Lung (tissue), 12 donors: ENCODE data around the gene SLC12A7. TPM values are rescaled to one million over a fixed set of nuclear protein-coding genes. Genes with fewer than 3 reads are reported as not detected.
"Not testable (repeated sequence)": the region's sequence is repeated elsewhere in the genome, so short reads cannot be mapped to it uniquely, and the experiment has no call there.

ENCODE experiments used
- ATAC-seq: fragments of 200-7000 bp; cut with Tn5 transposase; one replicate; pipeline ENCODE4 v1.9.1; 2020; ENCODE audit warnings: moderate number of reproducible peaks; ENCODE audit not compliant: insufficient read depth, low FRiP score
- DNase-seq, 3 donors: peaks; one replicate each; pipeline ENCODE4 v3.0.0-alpha.2; 2013 to 2017
- H3K27ac ChIP-seq, 2 donors: one replicate each; pipeline ENCODE4 v1.5.1; 2013; ENCODE audit warnings: mild to moderate bottlenecking in 2 of 2, moderate library complexity in 2 of 2, control low read depth in 1 of 2, inconsistent platforms in 1 of 2, low read depth in 1 of 2, low read length in 1 of 2
- H3K27me3 ChIP-seq, 3 donors: one replicate each; pipeline ENCODE4 v1.5.1; 2013; ENCODE audit warnings: low read length in 2 of 3; ENCODE audit not compliant: control insufficient read depth in 3 of 3, insufficient read depth in 3 of 3
- H3K36me3 ChIP-seq, 4 donors: one replicate each; pipeline ENCODE4 v1.5.1; 2013; ENCODE audit warnings: low read length in 4 of 4, mild to moderate bottlenecking in 1 of 4, moderate library complexity in 1 of 4; ENCODE audit not compliant: control insufficient read depth in 4 of 4, insufficient read depth in 4 of 4
- H3K4me1 ChIP-seq, 5 donors: one replicate each; pipeline ENCODE4 v1.5.1; 2013; ENCODE audit warnings: low read length in 5 of 5, mild to moderate bottlenecking in 2 of 5, moderate library complexity in 1 of 5; ENCODE audit not compliant: control insufficient read depth in 5 of 5, insufficient read depth in 5 of 5
- H3K4me3 ChIP-seq: one replicate; pipeline ENCODE4 v1.5.1; 2013; ENCODE audit warnings: mild to moderate bottlenecking, control low read depth, moderate library complexity
- H3K9ac ChIP-seq, 2 donors: one replicate each; pipeline ENCODE4 v1.5.1; 2013; ENCODE audit warnings: low read length in 2 of 2, control low read depth in 1 of 2; ENCODE audit not compliant: insufficient read depth in 1 of 2
- H3K9me3 ChIP-seq, 4 donors: one replicate each; pipeline ENCODE4 v1.5.1; 2013; ENCODE audit warnings: low read length in 3 of 4, mild to moderate bottlenecking in 1 of 4, moderate library complexity in 1 of 4; ENCODE audit not compliant: control insufficient read depth in 4 of 4, insufficient read depth in 3 of 4
- WGBS, 2 donors: extraction: QIAGEN DNeasy Blood & Tissue Kit; methylation state at CpG; one replicate each; pipeline ENCODE4 v1.1.7; 2013; 5-methylcytosine and 5-hydroxymethylcytosine counted together
- polyA plus RNA-seq, 2 donors: library from polyadenylated mRNA; stranded (reverse); fragments of 200-250 nt; gene quantifications; one replicate each; pipeline ENCODE4 v1.2.1, GENCODE V29; 2013
- total RNA-seq, 2 donors: library from RNA; depleted of rRNA in 1 of 2; stranded (reverse); fragments of >200 nt in 1 of 2; gene quantifications; one replicate each; pipeline ENCODE4 v1.2.1, GENCODE V29; 2014 to 2021
- TF ChIP-seq, protein P1 (sequence below): IDR thresholded peaks from 2 replicates; pipeline ENCODE4 v1.5.1; 2012; ENCODE audit warnings: mild to moderate bottlenecking; ENCODE audit errors: control extremely low read depth, extremely low read depth
- donor health status: control.
- donor health status: control.
- donor health status: Bipolar disorder and iron deficiency.
- donor health status: healthy.
- donor health status: DM: yes; HTN: yes; CAD: no.

The SLC12A7 gene
- total and polyA plus RNA-seq, 4 donors, result 14.8 to 50.4 (median 39.8) TPM

- 83 to 84% methylated on average over 11 of the region's 11 CpGs for WGBS, 2 donors
- H3K27ac ChIP-seq, result no peak overlapping the region
- no peak overlapping the region for H3K9ac ChIP-seq
These were observed 47.4 kb upstream of the SLC12A7 start for GRCh38 chr5:1159341-1159675.

GRCh38 chr5:1158647-1159340 lies 46.9 kb upstream of the SLC12A7 start:
- DNase-seq (no peak), ATAC-seq (no peak)
- Histone ChIP-seq H3K9me3 (peaks cover 0 to 4% (median 1%) of the 10 kb centered on the region in 4 donors), H3K4me3 (no peak overlapping the region), H3K4me1 (peaks cover 0 to 7% (median 0%) of the 10 kb centered on the region in 5 donors), H3K9ac (no peak overlapping the region), H3K27me3 (peaks cover 0 to 24% (median 19%) of the 10 kb centered on the region in 3 donors), H3K36me3 (no peaks in the 10 kb centered on the region), H3K27ac (no peak overlapping the region)
- WGBS, 2 donors, result 80 to 83% methylated on average over 20 of the region's 20 CpGs
- TF ChIP-seq, protein P1, sequence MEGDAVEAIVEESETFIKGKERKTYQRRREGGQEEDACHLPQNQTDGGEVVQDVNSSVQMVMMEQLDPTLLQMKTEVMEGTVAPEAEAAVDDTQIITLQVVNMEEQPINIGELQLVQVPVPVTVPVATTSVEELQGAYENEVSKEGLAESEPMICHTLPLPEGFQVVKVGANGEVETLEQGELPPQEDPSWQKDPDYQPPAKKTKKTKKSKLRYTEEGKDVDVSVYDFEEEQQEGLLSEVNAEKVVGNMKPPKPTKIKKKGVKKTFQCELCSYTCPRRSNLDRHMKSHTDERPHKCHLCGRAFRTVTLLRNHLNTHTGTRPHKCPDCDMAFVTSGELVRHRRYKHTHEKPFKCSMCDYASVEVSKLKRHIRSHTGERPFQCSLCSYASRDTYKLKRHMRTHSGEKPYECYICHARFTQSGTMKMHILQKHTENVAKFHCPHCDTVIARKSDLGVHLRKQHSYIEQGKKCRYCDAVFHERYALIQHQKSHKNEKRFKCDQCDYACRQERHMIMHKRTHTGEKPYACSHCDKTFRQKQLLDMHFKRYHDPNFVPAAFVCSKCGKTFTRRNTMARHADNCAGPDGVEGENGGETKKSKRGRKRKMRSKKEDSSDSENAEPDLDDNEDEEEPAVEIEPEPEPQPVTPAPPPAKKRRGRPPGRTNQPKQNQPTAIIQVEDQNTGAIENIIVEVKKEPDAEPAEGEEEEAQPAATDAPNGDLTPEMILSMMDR, result no peak

More at GRCh38 chr5:1159341-1159675, 47.4 kb upstream of the SLC12A7 start:
- TF ChIP-seq, protein P1, result no peak
- H3K9me3 ChIP-seq, result peaks cover 0 to 4% (median 1%) of the 10 kb centered on the region in 4 donors
- DNase-seq (no peak), ATAC-seq (no peak)
- H3K27me3 ChIP-seq, result peaks cover 0 to 18% (median 14%) of the 10 kb centered on the region in 3 donors
- peaks cover 0 to 7% (median 0%) of the 10 kb centered on the region in 5 donors for H3K4me1 ChIP-seq
- H3K36me3 ChIP-seq, result no peaks in the 10 kb centered on the region
- no peak overlapping the region for H3K4me3 ChIP-seq

DNA sequence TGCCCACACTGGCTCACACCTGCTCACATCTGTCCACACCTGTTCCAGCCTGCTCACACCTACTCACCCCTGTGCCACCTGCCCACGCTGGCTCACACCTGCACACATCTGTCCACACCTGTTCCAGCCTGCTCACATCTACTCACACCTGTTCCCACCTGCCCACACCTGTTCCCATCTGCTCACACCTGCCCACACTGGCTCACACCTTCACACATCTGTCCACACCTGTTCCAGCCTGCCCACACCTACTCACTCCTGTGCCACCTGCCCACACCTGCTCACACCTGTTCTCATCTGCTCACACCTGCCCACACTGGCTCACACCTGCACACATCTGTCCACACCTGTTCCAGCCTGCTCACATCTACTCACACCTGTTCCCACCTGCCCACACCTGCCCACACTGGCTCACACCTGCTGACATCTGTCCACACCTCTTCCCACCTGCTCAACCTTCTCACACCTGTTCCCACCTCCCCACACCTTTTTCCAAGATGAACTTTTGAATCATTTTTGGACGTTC lies 45.7 kb upstream of the SLC12A7 start:
- H3K27me3 ChIP-seq, result peaks cover 0 to 25% (median 19%) of the 10 kb centered on the region in 3 donors
- not testable (repeated sequence) for H3K27ac ChIP-seq, H3K4me3 ChIP-seq, ATAC-seq, H3K36me3 ChIP-seq, H3K9ac ChIP-seq, H3K9me3 ChIP-seq, DNase-seq
- peaks cover 0 to 12% (median 0%) of the 10 kb centered on the region in 5 donors for H3K4me1 ChIP-seq
- 83 to 84% methylated on average over 2 of the region's 2 CpGs for WGBS, 2 donors

- 95 to 96% methylated on average over 11 of the region's 11 CpGs for WGBS, 2 donors
- no peaks in the 10 kb centered on the region for H3K36me3 ChIP-seq
- ATAC-seq (no peak), DNase-seq (no peak)
- no peak overlapping the region for H3K27ac ChIP-seq
- peaks cover 0 to 4% (median 1%) of the 10 kb centered on the region in 4 donors for H3K9me3 ChIP-seq
- no peak overlapping the region for H3K4me3 ChIP-seq
- peaks cover 0 to 16% (median 0%) of the 10 kb centered on the region in 5 donors for H3K4me1 ChIP-seq
- H3K9ac ChIP-seq, result no peak overlapping the region
- TF ChIP-seq, protein P1, result no peak
- H3K27me3 ChIP-seq, result peaks cover 0 to 25% (median 19%) of the 10 kb centered on the region in 3 donors
These were observed 45.0 kb upstream of the SLC12A7 start for GRCh38 chr5:1156754-1157460.
